LoVo (cell line): ENCODE data around the gene ISYNA1.

Experiments used
- DNase-seq: peaks from one replicate; pipeline ENCODE4 v3.0.0-alpha.2; 2016; ENCODE audit warnings: low spot score

Gene ISYNA1

GRCh38 chr19:18467978-18468377, 30.0 kb upstream of the ISYNA1 start:
- no peak for DNase-seq

- no peak for DNase-seq
Observed at GRCh38 chr19:18466354-18466753, 28.4 kb upstream of the ISYNA1 start.

- DNase-seq, result no peak
Observed at GRCh38 chr19:18465964-18466339, 28.0 kb upstream of the ISYNA1 start.

- no peak for DNase-seq
Observed at GRCh38 chr19:18465214-18465963, 27.5 kb upstream of the ISYNA1 start.

GRCh38 chr19:18464646-18465045, 26.7 kb upstream of the ISYNA1 start:
- no peak for DNase-seq

- DNase-seq, result no peak
Observed at GRCh38 chr19:18461471-18461870, 23.5 kb upstream of the ISYNA1 start.

- DNase-seq, result no peak
Observed at GRCh38 chr19:18460900-18461299, 23.0 kb upstream of the ISYNA1 start.

GRCh38 chr19:18457483-18458331, 19.8 kb upstream of the ISYNA1 start:
- DNase-seq, result no peak

- no peak for DNase-seq
Observed at GRCh38 chr19:18456974-18457373, 19.0 kb upstream of the ISYNA1 start.

- no peak for DNase-seq
Observed at GRCh38 chr19:18456279-18456678, 18.3 kb upstream of the ISYNA1 start.

GRCh38 chr19:18453269-18454024, 15.5 kb upstream of the ISYNA1 start:
- peak; percentile 44 for DNase-seq

GRCh38 chr19:18452386-18452785, 14.5 kb upstream of the ISYNA1 start:
- DNase-seq, result no peak

GRCh38 chr19:18450931-18451836, 13.3 kb upstream of the ISYNA1 start:
- DNase-seq, result peak; percentile 56

GRCh38 chr19:18450021-18450930, 12.3 kb upstream of the ISYNA1 start:
- no peak for DNase-seq

- no peak for DNase-seq
Observed at GRCh38 chr19:18449552-18449951, 11.6 kb upstream of the ISYNA1 start.

GRCh38 chr19:18446811-18447359, 9.0 kb upstream of the ISYNA1 start:
- no peak for DNase-seq

- DNase-seq, result no peak
Observed at GRCh38 chr19:18446145-18446810, 8.3 kb upstream of the ISYNA1 start.

GRCh38 chr19:18445262-18445948, 7.5 kb upstream of the ISYNA1 start:
- no peak for DNase-seq

GRCh38 chr19:18444513-18444912, 6.6 kb upstream of the ISYNA1 start:
- no peak for DNase-seq
